Measurements from ENCODE around the gene DENND6B.

- TF ChIP-seq CTCF (IDR thresholded peaks at IDR 0.05) (no peak), POLR2A (IDR thresholded peaks at IDR 0.05) (no peak)
Measured at GRCh38 chr22:50361222-50361621, 34.4 kb upstream of the DENND6B start.
